Skeletal muscle satellite cell (primary cell): ENCODE measurements around the gene ZNF407.
"Not testable (repeated sequence)": the region's sequence is repeated elsewhere in the genome, so short reads cannot be mapped to it uniquely, and the experiment has no call there.

Experiments used
- H3K27me3 ChIP-seq: 2 replicates; pipeline ENCODE4 v1.7.0; 2013; ENCODE audit warnings: low read length; ENCODE audit not compliant: control insufficient read depth, insufficient read depth
- H3K36me3 ChIP-seq: 2 replicates; pipeline ENCODE4 v1.7.0; 2013; ENCODE audit warnings: mild to moderate bottlenecking, control low read depth, low read length; ENCODE audit not compliant: insufficient read depth
- H3K4me1 ChIP-seq: 2 replicates; pipeline ENCODE4 v1.7.0; 2013; ENCODE audit warnings: low read length; ENCODE audit not compliant: control insufficient read depth, insufficient read depth
- H3K4me2 ChIP-seq: 2 replicates; pipeline ENCODE4 v1.7.0; 2013; ENCODE audit warnings: mild to moderate bottlenecking, low read length
- H3K4me3 ChIP-seq: 2 replicates; pipeline ENCODE4 v1.7.0; 2013; ENCODE audit warnings: low read length
- H3K9ac ChIP-seq: 2 replicates; pipeline ENCODE4 v1.7.0; 2013; ENCODE audit warnings: mild to moderate bottlenecking, low read depth, low read length, moderate library complexity
- H3K9me3 ChIP-seq: replicated peaks from 2 replicates; pipeline ENCODE4 v1.7.0; 2013; ENCODE audit warnings: mild to moderate bottlenecking, control low read depth, low read length

The ZNF407 gene

DNA sequence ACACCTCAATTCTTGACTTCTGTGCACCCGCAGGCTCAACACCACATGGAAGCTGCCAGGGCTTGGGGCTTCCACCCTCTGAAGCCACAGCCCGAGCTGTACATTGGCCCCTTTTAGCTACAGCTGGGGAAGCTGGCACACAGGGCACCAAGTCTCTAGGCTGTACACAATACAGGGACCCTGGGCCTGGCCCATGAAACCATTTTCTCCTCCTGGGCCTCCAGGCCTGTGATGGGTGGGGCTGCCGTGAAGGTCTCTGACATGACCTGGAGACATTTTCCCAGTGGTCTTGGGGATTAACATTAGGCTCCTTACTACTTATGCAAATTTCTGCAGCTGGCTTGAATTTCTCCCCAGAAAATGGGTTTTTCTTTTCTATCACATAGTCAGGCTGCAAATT lies 31.7 kb upstream of the ZNF407 start:
- H3K9me3 ChIP-seq, H3K9ac ChIP-seq, H3K36me3 ChIP-seq, H3K4me1 ChIP-seq, H3K4me3 ChIP-seq, H3K4me2 ChIP-seq: not testable (repeated sequence)
- peaks cover 14% of the 10 kb centered on the region for H3K27me3 ChIP-seq

DNA sequence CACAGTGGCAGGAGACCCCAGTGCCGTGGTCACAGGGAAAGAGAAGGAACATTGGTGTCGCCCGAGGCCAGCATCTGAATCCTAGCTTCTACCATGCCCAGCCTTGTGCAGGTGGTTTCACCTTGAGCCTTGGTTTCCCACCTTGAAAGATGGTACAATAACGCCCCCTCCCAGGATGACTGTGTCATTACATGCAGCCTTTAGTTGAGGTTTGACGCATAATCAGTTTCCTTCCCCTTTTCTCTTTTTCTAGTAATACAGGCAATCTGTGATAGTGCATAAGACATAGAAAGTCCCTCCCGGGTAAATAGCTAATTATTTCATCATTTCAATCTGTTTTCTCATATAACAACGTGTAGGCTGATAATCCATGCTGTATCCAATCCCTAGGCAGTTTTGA lies 29.8 kb upstream of the ZNF407 start:
- Histone ChIP-seq H3K4me2 (no peak overlapping the region), H3K36me3 (no peaks in the 10 kb centered on the region), H3K9me3 (no peaks in the 10 kb centered on the region), H3K4me1 (no peaks in the 10 kb centered on the region), H3K9ac (no peak overlapping the region), H3K4me3 (no peak overlapping the region), H3K27me3 (peaks cover 9% of the 10 kb centered on the region)

DNA sequence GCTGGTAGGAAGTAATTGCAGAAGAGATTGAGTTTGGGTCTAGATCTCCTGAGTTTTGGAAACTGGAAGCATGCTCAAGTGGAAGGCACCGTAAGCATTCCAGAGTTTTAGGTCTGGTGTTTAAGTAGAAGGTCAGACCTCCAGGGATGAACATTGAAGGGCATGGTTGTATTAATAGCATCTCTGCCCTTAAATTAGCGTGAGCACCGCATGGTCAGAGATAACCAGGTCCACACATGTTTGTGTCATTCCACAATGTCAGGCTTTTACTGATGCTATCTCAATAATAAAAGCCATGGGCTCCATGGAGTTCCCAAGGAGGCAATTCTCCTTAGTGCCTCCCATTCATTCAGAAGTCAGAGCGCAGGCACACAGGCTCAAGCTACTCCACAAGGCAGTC lies 28.3 kb upstream of the ZNF407 start:
- Histone ChIP-seq H3K9ac (no peak overlapping the region), H3K4me1 (no peaks in the 10 kb centered on the region), H3K4me3 (no peak overlapping the region), H3K36me3 (no peaks in the 10 kb centered on the region), H3K27me3 (no peaks in the 10 kb centered on the region), H3K4me2 (no peak overlapping the region), H3K9me3 (no peaks in the 10 kb centered on the region)

DNA sequence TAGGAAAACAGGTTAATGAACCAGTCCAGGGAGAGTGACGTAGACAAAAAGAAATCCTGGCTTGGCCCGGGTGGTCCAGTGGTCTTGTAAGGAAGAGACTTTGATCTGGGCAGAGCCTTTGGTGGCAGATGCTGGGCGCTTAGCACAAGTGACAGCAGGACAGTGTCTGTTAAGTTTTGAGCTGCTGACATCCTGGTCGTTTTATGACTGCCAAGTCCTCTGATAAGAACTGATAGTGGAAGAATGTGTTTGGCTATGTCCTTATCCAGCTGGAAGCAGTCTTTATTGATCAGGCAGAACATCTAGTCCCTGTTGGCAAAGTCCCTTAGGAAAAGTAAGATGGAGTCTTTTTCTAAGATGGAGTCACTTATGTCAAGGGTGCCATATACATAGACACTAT lies 27.4 kb upstream of the ZNF407 start:
- no peak overlapping the region for H3K4me2 ChIP-seq
- no peaks in the 10 kb centered on the region for H3K36me3 ChIP-seq
- peaks cover 1% of the 10 kb centered on the region for H3K27me3 ChIP-seq
- no peaks in the 10 kb centered on the region for H3K4me1 ChIP-seq
- no peaks in the 10 kb centered on the region for H3K9me3 ChIP-seq
- H3K9ac ChIP-seq = no peak overlapping the region
- H3K4me3 ChIP-seq = no peak overlapping the region

GRCh38 chr18:74571895-74572680 lies 25.6 kb upstream of the ZNF407 start:
- no peak overlapping the region for H3K9ac ChIP-seq
- peaks cover 8% of the 10 kb centered on the region for H3K27me3 ChIP-seq
- no peaks in the 10 kb centered on the region for H3K36me3 ChIP-seq
- H3K4me2 ChIP-seq = no peak overlapping the region
- no peaks in the 10 kb centered on the region for H3K9me3 ChIP-seq
- no peaks in the 10 kb centered on the region for H3K4me1 ChIP-seq
- H3K4me3 ChIP-seq = no peak overlapping the region

GRCh38 chr18:74573053-74573452 lies 24.6 kb upstream of the ZNF407 start:
- Histone ChIP-seq H3K36me3 (no peaks in the 10 kb centered on the region), H3K4me2 (no peak overlapping the region), H3K9me3 (no peaks in the 10 kb centered on the region), H3K4me1 (no peaks in the 10 kb centered on the region), H3K27me3 (peaks cover 17% of the 10 kb centered on the region), H3K9ac (no peak overlapping the region), H3K4me3 (no peak overlapping the region)

GRCh38 chr18:74574916-74575315 lies 22.8 kb upstream of the ZNF407 start:
- H3K27me3 ChIP-seq = peaks cover 21% of the 10 kb centered on the region
- no peak overlapping the region for H3K4me3 ChIP-seq
- H3K4me2 ChIP-seq = no peak overlapping the region
- H3K9ac ChIP-seq = no peak overlapping the region
- H3K4me1 ChIP-seq = no peaks in the 10 kb centered on the region
- no peaks in the 10 kb centered on the region for H3K36me3 ChIP-seq
- H3K9me3 ChIP-seq = no peaks in the 10 kb centered on the region

DNA sequence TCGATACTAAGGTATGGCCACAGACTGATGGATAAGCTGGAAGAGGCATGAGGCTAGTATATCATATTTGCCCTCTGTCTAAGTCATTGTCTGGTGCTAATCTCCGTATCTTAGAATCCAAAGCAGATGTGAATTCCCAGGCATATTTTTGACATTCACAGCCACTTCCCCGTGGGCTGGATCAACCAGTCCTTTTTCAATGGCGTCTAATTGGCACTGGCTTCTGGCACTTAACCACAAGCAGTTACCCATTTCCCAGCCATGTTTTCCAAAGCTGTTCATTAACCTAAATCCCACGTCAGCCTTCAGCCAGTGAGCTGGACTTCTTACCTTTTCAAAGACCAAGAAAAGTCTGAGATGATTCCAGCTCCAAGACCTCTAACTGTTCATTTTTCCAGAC lies 20.7 kb upstream of the ZNF407 start:
- Histone ChIP-seq H3K36me3 (no peaks in the 10 kb centered on the region), H3K4me3 (no peak overlapping the region), H3K9me3 (no peaks in the 10 kb centered on the region), H3K9ac (no peak overlapping the region), H3K4me2 (no peak overlapping the region), H3K27me3 (peaks cover 24% of the 10 kb centered on the region), H3K4me1 (no peaks in the 10 kb centered on the region)

- Histone ChIP-seq H3K4me2 (no peak overlapping the region), H3K9ac (no peak overlapping the region), H3K36me3 (no peaks in the 10 kb centered on the region), H3K9me3 (no peaks in the 10 kb centered on the region), H3K4me3 (no peak overlapping the region), H3K4me1 (no peaks in the 10 kb centered on the region), H3K27me3 (peaks cover 33% of the 10 kb centered on the region)
Measured at GRCh38 chr18:74579496-74580065, 18.1 kb upstream of the ZNF407 start.

DNA sequence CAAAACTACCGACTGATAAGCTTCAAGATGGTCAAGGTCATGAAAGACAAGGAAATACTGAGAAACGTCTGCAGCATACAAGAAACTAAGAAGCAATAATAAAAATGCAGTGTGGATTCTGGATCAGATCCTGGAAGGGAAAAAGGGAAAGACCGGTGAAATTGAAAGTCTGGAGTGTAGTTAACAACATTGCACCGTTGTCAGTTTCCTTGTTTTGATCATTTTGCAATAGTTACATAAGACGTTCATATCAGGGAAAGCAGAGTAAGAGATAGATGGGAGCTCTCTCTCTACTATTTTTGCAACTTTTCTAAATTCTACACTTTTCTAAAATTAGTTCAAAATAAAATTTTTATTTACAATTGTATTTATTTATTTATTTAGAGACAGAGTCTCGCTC lies 15.0 kb upstream of the ZNF407 start:
- Histone ChIP-seq H3K4me1 (no peaks in the 10 kb centered on the region), H3K9me3 (no peaks in the 10 kb centered on the region), H3K4me2 (no peak overlapping the region), H3K9ac (no peak overlapping the region), H3K27me3 (peaks cover 31% of the 10 kb centered on the region), H3K4me3 (no peak overlapping the region), H3K36me3 (no peaks in the 10 kb centered on the region)

DNA sequence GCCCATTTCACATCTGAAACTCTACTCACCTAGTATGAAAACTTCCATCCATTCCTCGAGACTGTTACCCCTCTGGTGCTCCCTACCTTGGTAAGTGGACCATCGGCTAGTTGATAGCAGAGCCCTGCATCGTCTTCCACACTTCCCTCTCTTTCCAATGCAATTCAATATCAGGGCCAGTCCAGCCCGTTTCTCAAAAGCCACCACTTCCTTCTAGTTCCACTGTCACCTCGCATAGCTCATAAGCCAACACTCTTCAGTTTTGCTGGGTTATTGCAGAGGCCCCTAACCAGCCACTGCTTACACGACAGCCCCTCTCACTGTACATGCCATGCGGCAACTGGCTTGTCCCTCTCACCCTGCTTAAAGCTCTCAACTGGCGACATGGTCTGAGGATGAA lies 10.2 kb upstream of the ZNF407 start:
- Histone ChIP-seq H3K36me3 (no peaks in the 10 kb centered on the region), H3K27me3 (peaks cover 31% of the 10 kb centered on the region), H3K4me2 (no peak overlapping the region), H3K4me1 (no peaks in the 10 kb centered on the region), H3K9me3 (no peaks in the 10 kb centered on the region), H3K4me3 (no peak overlapping the region), H3K9ac (no peak overlapping the region)

- Histone ChIP-seq H3K4me1 (no peaks in the 10 kb centered on the region), H3K36me3 (peaks cover 3% of the 10 kb centered on the region), H3K27me3 (peaks cover 25% of the 10 kb centered on the region), H3K9ac (no peak overlapping the region), H3K4me3 (no peak overlapping the region), H3K4me2 (no peak overlapping the region), H3K9me3 (no peaks in the 10 kb centered on the region)
Measured at GRCh38 chr18:74589021-74589420, 8.6 kb upstream of the ZNF407 start.
